Measurements from ENCODE around the gene CRYBG1.
A peak's percentile ranks its signal among the peaks of the same experiment; 100 is the strongest.
"Not testable (repeated sequence)": the region's sequence is repeated elsewhere in the genome, so short reads cannot be mapped to it uniquely, and the experiment has no call there.

CRYBG1 gene

DNA sequence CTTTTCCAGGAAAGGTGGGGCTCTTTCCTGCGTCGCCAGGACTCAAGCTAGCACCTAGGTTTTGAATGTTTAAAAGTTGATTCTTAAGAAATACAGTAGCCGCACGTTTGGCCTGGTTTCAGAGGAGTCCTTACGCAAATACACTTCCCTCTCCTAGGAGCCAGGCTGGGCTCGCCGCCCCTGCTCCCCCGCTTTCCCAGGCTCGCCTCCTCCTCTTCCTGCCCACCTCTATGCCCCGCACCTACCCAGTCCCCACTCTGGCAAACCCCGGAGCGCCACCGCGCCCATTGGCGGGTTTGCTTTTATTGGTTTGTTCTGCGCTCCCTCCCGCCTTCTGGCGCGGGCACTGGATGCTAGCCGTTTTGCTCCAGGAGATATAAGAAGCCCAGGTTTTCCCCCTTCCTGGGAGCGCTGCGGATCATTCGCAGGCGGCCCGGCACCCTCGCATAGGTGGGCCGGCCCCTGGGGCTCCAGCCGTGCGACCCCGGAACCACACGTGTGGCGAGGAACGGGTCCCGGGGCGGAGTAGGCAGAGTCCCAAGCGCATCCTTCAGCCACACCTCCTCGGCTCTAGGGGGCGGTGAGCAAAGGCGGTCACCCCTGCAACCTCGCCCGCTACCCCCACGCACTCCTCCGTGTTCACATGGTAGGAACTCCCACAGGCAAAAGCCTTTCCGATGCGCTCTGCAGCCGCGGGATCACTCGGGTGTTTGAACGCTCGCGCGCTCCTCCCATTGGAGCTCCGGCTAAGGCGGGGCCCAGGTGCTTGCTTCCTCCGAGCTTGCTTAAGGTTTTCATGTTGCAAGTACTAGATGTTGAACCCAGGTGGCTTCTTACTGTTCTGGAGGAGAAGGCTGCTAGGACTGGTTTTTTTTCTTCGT is 149.8 kb downstream of the CRYBG1 start:
- peak; percentile 2 to 25 for DNase-seq

DNA sequence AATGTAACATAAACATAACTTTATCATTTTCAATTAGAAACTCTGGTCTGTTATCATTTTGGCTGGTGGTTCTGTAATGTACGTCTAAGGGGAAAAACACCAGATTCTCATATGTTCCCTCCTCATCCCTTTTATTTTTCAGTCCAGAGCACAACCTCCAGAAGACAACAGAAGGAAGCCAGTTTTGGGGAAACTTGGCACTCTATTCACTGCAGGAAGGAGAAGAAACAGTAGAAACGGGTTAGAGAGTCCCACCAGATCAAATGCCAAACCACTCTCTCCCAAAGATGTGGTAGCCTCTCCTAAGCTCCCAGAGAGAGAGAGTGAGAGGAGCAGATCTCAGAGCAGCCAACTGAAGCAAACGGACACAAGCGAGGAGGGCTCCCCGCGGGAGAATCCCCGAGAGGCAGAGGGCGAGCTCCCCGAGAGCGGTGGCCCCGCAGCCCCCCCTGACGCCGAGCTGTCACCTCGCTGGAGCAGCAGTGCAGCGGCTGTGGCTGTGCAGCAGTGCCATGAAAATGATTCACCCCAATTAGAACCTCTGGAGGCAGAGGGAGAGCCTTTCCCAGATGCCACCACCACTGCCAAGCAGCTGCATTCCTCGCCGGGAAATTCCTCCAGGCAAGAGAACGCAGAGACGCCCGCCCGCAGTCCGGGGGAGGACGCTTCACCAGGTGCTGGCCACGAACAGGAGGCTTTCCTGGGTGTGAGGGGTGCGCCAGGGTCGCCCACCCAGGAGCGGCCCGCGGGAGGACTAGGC is 151.0 kb downstream of the CRYBG1 start:
- no peak for DNase-seq

DNA sequence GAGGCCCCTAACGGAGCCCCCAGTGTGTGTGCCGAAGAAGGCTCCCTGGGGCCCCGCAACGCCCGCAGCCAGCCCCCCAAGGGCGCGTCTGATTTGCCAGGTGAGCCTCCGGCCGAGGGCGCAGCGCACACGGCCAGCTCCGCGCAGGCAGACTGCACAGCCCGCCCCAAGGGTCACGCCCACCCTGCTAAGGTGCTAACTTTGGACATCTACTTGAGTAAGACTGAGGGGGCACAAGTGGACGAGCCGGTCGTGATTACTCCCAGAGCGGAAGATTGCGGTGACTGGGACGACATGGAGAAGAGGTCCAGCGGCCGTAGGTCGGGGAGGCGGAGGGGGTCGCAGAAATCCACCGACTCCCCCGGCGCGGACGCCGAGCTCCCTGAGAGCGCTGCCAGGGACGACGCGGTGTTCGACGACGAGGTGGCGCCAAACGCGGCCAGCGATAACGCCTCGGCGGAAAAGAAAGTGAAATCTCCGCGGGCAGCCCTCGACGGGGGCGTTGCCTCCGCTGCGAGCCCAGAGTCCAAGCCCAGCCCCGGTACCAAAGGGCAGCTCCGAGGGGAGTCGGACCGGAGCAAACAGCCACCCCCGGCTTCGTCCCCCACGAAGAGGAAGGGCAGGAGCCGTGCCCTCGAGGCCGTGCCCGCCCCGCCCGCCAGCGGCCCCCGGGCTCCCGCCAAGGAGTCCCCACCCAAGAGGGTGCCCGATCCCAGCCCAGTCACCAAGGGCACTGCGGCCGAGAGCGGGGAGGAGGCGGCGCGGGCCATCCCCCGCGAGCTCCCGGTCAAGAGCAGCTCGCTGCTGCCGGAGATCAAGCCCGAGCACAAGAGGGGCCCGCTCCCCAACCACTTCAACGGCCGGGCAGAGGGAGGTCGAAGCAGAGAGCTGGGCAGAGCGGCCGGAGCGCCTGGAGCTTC is 151.8 kb downstream of the CRYBG1 start:
- DNase-seq = no peak

DNA sequence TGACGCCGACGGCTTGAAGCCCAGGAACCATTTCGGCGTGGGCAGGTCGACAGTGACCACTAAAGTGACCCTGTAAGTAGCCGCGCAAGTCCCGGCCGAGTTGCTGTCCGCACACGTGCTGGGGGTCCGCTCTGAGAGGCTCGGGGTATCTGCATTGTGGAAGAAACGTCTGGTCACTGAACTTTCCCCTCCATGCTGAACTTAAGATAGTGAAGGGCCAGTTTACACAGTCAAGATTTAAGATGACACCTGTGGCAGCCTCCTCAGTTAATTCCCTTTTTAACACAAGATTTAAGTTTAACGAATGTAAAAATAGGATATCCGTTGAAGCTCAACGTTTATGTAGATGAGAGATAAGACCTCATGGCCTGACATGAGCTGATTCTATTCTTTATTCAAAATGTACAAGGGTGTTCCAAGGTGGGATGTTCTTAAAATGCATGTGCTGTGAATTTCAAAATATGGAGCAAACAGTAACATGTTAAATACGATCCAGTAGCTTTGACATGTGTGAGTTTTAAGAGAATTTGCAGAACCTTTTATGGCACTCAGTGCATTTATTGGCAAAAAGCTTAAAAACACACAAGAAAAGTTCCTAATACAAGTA is 152.6 kb downstream of the CRYBG1 start:
- DNase-seq = no peak

DNA sequence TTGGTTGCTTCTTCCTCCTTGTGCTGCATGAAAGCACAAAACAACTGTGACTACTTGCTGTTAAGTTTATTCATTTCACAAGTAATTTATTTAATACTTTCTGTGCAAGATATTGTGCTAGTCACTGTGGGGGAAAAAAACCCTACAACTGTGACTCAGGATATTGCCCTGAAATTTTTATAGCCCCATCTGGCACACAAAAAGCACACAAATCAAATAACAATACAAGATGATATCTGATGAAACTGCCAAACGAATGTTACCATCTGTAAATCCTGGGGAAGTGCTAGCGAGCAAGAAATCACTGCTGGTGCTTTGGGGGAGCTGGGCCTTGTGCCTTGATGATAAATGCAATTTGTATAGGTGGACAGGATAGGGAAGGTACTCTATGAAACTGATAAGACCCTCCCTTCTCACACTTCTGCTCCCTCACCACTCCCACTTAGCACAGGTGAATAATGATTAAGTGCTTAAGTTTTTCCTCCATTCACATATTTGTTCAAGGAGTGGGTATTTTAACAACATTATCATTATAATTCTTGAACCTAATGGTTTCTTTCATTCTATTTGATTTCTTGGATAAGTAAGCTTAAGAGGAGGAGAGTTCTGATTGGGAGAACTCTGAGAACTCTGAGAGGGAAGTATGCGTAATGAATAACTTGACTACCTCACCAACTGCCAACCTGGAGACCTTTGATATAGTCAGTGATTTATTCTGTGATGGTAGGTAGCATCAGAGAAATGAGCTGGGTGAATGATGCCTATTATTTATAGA is 153.5 kb downstream of the CRYBG1 start:
- no peak for DNase-seq

DNA sequence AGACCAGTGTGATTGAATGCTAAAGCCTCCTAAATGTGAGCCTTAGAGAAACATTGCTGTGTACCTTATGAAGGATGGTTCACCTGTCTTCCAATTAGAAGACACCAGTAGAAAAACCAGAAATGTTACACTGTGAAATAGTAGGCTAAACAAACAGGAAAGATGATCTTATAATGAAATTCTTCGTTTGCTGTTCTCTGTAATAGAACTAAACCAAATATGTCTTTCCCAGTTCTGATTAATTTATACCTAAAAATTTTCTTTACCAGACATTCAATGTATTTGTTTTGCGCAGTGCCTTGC is 154.0 kb downstream of the CRYBG1 start:
- DNase-seq = no peak

DNA sequence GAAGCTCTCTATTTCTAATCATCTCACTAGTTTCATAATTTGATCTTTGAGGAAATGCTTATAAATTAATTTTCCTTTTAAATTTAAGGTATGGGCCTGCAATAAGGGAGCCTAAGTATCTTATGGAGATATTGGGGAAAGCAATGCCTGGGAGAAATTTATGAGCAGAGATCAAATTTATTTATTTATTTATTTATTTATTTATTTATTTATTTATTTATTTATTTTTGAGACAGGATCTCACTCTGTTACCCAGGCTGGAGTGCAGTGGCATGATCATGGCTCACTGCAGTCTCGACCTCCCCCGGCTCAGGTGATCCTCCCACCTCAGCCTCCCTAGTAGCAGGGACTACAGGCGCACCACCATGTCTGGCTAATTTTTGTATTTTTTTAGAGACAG is 155.1 kb downstream of the CRYBG1 start:
- not testable (repeated sequence) for DNase-seq

DNA sequence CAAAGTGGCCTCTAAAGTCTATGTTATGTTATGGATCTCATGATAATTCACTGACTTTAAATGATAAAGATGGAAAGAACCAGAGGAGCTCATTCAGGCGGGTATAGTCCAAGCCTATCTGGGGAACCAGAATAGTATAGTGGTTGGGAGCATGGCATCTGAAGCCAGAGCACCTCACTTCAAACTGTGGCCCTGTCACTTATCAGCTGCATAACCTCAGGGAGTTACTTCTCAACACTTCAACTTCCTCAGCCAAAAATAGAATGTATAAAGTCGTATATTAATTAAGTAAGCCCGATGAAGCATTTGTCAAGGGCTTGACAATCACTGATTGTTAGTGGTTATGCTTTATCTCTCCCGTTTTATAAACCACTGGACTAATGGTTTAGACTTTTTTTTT is 156.1 kb downstream of the CRYBG1 start:
- no peak for DNase-seq

DNA sequence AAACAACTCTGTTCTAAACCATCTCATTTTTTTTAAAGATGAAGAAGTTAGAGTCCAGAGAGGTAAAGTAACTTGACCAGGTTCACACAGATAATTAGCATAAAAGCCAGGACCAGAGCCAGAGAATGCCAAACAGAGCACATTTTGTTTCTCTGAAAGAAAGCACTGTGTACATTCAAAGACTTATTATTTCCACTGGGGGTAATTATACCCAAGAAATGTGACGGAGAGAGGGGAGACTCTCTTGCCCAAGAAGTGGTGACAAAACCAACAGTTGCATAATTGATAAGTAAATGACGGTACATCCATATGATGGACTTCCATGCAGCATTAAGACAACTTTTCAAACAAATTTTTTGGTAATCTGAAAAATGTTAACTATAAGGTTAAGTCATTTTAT is 157.2 kb downstream of the CRYBG1 start:
- DNase-seq = no peak

DNA sequence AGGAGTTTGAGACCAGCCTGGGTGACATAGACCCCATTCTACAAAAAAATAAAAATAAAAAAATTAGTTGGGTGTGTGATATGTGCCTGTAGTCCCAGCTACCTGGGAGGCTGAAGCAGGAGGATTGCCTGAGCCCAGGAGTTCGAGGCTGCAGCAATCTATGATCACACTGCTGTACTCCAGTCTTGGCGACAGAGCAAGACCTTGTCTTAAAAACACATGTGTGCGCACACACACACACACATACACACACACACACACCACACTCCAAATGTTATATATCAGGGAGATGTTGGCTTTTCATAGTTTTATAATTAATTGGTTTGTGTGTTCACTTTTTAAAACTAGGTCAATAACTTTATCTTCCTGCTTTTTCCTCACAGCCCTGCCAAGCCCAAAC is 158.2 kb downstream of the CRYBG1 start:
- DNase-seq = no peak

DNA sequence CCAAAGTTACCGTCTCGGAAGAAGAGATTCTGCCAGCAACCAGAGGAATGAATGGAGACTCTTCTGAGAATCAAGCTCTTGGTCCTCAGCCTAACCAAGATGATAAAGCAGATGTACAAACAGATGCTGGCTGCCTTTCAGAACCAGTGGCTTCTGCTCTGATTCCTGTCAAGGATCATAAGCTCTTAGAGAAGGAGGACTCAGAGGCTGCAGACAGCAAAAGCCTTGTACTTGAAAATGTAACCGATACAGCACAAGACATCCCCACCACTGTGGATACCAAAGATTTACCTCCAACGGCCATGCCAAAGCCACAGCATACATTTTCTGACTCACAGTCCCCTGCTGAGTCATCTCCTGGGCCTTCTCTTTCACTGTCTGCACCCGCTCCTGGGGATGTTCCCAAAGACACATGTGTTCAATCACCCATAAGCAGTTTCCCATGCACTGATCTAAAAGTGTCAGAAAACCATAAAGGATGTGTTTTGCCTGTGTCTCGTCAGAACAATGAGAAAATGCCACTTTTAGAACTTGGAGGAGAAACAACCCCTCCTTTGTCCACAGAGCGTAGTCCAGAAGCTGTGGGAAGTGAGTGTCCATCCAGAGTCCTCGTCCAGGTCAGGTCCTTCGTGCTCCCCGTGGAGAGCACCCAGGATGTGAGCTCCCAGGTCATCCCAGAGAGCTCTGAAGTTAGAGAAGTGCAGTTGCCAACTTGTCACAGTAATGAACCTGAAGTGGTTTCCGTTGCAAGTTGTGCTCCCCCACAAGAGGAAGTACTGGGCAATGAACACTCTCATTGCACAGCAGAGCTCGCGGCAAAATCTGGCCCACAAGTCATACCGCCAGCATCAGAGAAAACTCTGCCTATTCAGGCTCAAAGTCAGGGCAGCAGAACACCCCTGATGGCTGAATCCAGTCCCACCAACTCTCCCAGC is 159.2 kb downstream of the CRYBG1 start:
- DNase-seq = no peak

DNA sequence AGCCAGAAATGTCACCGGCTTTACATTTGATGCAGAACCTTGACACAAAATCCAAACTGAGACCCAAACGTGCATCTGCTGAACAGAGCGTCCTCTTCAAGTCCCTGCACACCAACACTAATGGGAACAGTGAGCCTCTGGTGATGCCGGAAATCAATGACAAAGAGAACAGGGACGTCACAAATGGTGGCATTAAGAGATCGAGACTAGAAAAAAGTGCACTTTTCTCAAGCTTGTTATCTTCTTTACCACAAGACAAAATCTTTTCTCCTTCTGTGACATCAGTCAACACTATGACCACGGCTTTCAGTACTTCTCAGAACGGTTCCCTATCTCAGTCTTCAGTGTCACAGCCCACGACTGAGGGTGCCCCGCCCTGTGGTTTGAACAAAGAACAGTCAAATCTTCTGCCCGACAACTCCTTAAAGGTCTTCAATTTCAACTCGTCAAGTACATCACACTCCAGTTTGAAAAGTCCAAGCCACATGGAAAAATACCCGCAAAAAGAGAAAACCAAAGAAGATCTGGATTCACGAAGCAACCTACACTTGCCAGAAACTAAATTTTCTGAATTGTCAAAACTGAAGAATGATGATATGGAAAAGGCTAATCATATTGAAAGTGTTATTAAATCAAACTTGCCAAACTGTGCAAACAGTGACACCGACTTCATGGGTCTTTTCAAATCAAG is 160.3 kb downstream of the CRYBG1 start:
- no peak for DNase-seq

DNA sequence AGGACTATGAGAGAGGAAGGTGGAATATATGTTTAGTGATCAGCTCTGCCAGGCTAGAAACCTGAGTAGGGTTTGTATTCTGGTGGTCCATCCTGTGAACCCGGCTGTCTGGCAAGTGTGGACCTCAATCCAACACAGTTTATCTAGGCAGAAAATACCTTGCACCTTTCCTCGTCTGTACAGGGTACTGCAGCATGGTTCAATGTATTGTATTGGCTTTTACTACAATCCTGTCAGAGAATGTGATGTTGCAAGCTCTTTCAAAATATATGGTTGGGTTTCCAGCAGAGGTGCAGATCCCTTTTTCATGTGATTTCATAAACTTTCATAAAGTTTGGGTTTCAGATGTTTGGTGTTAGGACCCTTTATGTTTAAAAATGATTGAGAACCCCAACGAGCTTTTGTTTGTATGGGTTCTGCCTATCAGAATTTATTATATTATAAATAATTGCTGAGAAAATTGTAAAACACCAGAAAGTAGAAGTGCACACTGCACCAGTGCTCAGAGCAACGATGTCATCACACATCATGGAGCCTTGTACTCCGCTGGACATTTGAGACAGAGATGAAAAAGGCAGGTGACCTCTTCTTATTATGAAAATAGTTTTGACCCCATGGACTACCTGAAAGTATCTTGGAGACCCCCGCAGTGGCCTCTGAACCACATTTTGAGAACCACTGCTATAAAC is 162.2 kb downstream of the CRYBG1 start:
- DNase-seq = no peak

DNA sequence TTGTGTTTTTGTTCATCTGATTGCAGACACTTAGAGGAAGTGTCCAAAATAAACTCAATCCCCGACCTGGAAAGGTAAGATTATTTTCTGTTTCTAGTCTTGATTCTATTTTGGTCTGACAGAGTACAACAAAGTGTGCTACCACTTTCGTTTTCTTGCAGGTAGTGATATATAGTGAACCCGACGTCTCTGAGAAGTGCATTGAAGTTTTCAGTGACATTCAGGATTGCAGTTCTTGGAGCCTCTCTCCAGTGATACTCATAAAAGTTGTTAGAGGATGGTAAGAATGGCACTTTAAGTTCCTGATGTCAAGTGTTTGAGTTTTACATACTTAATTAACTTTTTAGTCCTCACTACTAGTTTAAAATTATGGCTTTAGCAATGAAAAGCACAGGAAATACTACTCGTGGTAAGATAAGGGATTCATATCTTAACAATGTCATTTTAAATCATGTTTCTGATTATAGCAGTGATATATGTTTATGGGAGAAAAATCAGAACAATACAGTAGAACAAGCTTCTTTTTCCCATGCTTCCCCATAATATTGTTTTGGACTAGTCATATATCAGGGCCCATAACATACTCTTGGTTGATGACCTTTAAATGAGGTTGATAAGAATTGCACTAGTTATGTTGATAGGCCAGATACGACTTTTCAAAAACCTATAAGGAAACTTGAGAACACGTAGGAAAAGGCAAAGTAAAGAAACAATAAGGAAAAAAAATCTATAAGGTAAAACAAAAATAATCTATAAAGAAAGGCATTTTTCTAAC is 164.8 kb downstream of the CRYBG1 start:
- DNase-seq = no peak

DNA sequence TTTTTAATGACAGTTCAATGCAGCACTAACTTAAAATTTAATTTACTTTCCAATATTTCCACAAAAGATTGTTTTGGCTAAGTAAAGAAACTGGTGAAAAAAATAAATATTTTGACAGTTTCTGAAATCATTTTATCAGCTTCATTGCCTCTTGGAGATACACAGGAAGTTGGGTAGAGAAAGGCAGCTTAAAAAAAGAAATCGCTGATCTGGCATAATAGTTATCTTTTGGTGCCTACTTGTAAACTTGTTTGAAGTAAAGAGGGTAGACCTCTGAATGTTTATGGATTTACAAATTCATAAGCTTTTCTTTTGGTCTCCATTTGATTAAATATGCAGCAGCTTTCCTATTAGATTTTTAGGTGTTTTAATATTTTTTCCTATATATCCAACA is 165.4 kb downstream of the CRYBG1 start:
- DNase-seq = no peak

DNA sequence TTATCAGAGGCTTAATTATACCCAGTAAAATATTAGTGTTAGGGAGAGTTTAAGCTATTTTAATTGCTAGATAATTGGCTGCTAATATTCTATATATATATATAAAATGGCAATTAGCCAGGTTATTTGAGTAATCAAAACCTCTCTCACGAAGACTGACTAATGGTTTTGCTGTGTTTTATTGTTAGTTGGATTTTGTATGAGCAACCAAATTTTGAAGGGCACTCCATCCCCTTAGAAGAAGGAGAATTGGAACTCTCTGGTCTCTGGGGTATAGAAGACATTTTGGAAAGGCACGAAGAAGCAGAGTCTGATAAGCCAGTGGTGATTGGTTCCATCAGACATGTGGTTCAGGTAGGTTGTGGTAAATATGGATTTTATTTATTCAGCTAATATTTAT is 166.6 kb downstream of the CRYBG1 start:
- no peak for DNase-seq

DNA sequence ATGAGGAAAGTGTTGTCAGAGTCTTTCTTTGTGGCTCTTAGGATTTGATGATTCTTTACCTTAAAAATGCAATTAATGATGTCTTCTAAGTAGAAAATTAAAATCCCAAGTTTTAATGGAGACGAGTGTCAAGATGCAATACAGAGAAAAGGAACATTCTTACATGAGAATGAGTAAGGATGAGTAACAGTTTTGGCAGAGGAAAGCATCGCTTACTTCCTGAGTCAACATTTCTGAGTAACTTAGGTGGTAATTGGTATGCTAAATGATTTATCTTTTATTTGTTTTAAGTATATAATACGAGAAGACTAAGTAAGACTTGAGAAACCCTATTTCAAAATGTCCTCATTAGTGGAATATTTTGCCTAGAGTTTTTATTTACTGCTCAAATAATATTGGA is 167.5 kb downstream of the CRYBG1 start:
- no peak for DNase-seq

DNA sequence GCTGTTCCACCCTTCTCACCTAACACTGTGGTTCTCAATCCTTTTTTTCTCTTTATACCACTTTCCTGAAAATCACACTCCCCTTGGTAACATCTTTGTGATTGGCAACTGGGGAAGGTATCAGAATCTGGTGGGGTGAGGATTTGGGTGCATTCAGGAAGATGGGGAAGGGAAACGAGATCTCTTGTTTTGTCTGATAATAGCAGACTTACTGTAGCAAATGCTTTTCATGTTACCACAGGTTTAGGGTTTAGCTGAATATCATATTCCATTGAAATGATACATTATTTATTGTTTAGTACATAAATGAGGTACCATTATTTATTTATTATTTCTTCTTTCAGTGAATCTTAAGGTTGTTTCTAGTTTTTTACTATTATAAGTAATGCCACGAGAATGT is 168.0 kb downstream of the CRYBG1 start:
- no peak for DNase-seq

DNA sequence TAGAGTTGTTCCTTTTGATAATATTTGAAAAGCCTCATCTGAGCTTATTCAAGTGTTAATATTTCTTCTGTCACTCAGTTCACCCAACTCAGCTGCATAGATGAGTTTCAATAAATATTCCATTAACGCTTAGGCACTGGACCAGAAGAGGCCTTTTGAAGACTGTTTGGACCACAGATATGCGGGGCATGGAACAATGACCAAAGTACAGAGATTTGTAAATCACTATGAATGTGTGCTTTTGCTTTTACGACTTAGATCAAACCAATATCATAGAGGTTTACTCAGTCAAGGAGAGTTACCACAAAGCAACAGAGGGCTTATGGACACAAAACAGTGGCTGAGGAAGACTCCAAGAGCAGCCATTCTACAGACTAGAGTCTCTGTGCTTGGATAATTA is 168.9 kb downstream of the CRYBG1 start:
- no peak for DNase-seq

All from NCI-H2081 (cell line).